A673 (cell line): ENCODE results near the gene SEMA6B.

Experiments
- EZH2 ChIP-seq: fragments of 200-600 bp; sonication (generic); IDR thresholded peaks from 2 replicates; pipeline ENCODE4 v1.6.1; 2017; ENCODE audit warnings: borderline replicate concordance, low read depth, mild to moderate bottlenecking, mixed read lengths, antibody characterized with exemption, low read length; ENCODE audit not compliant: poor library complexity, severe bottlenecking
- TF ChIP-seq, protein P1 (sequence below): fragments of 300-800, 200-600 bp; sonication (generic); conservative IDR thresholded peaks from 2 replicates; pipeline ENCODE4 v1.5.1; 2017; ENCODE audit warnings: low read depth, mild to moderate bottlenecking, antibody characterized with exemption, low read length, moderate library complexity, mixed read lengths

DNA sequence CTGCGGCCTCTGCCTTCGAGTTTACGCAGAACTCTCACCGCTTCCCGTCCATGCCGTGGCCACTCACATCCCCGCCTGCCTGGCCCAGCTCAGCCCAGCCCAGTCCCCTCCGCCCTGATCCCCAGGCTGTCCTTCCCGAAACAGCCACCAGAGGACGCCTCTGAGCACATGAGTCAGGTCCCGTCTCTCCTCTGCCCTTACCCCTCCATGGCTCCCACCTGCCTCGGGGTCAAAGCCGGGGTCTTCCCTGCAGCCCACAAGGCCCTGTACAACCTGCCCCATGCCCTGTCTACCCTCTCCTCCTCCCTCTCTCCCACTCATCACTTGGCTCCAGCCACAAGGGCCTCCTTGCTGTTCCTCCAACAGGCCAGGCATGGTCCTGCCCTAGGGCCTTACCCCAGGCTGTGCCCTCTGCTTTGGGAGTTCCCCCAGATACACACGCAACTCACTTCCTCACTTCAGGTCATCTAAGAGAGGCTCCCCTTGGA lies 8.1 kb upstream of the SEMA6B start:
- TF ChIP-seq, protein P1, sequence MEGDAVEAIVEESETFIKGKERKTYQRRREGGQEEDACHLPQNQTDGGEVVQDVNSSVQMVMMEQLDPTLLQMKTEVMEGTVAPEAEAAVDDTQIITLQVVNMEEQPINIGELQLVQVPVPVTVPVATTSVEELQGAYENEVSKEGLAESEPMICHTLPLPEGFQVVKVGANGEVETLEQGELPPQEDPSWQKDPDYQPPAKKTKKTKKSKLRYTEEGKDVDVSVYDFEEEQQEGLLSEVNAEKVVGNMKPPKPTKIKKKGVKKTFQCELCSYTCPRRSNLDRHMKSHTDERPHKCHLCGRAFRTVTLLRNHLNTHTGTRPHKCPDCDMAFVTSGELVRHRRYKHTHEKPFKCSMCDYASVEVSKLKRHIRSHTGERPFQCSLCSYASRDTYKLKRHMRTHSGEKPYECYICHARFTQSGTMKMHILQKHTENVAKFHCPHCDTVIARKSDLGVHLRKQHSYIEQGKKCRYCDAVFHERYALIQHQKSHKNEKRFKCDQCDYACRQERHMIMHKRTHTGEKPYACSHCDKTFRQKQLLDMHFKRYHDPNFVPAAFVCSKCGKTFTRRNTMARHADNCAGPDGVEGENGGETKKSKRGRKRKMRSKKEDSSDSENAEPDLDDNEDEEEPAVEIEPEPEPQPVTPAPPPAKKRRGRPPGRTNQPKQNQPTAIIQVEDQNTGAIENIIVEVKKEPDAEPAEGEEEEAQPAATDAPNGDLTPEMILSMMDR: peak; percentile 88
- TF ChIP-seq EZH2: no peak
